ENCODE results near the gene C2orf76.
"Not testable (repeated sequence)": the region's sequence is repeated elsewhere in the genome, so short reads cannot be mapped to it uniquely, and the experiment has no call there.

The C2orf76 gene

GRCh38 chr2:119366649-119367471, at the start of gene C2orf76, which contains the start of gene DBI:
C2orf76 (minus strand) TSS chr2:119366834; CDS start chr2:119339959, 26,875 bp downstream.
DBI (plus strand) TSS chr2:119366977; CDS start chr2:119367052, 75 bp downstream.
- peak; percentile 93 for DNase-seq

GRCh38 chr2:119415630-119416029, 49.0 kb upstream of the C2orf76 start:
- no peak for DNase-seq

- DNase-seq: no peak
Observed at GRCh38 chr2:119414894-119415293, 48.3 kb upstream of the C2orf76 start.

- no peak for DNase-seq
Observed at GRCh38 chr2:119409506-119409905, 42.9 kb upstream of the C2orf76 start.

GRCh38 chr2:119408221-119408619, 41.6 kb upstream of the C2orf76 start:
- no peak for DNase-seq

- DNase-seq: no peak
Observed at GRCh38 chr2:119407430-119408220, 41.0 kb upstream of the C2orf76 start.

- DNase-seq: no peak
Observed at GRCh38 chr2:119405151-119405550, 38.5 kb upstream of the C2orf76 start.

- DNase-seq: not testable (repeated sequence)
Observed at GRCh38 chr2:119403618-119404017, 37.0 kb upstream of the C2orf76 start.

GRCh38 chr2:119402645-119403560, 36.3 kb upstream of the C2orf76 start:
- no peak for DNase-seq

GRCh38 chr2:119402106-119402505, 35.5 kb upstream of the C2orf76 start:
- no peak for DNase-seq

- DNase-seq: no peak
Observed at GRCh38 chr2:119397196-119397595, 30.6 kb upstream of the C2orf76 start.

- DNase-seq: no peak
Observed at GRCh38 chr2:119393971-119394748, 27.5 kb upstream of the C2orf76 start.

- DNase-seq: no peak
Observed at GRCh38 chr2:119389615-119390306, 23.1 kb upstream of the C2orf76 start.

GRCh38 chr2:119387381-119388129, 20.9 kb upstream of the C2orf76 start:
- DNase-seq: peak; percentile 42

GRCh38 chr2:119385466-119385865, 18.8 kb upstream of the C2orf76 start:
- no peak for DNase-seq

GRCh38 chr2:119384971-119385370, 18.3 kb upstream of the C2orf76 start:
- no peak for DNase-seq

- no peak for DNase-seq
Observed at GRCh38 chr2:119383410-119384140, 16.9 kb upstream of the C2orf76 start.

GRCh38 chr2:119378566-119378965, 11.9 kb upstream of the C2orf76 start:
- no peak for DNase-seq

- no peak for DNase-seq
Observed at GRCh38 chr2:119377993-119378345, 11.3 kb upstream of the C2orf76 start.

All from CD4-positive, alpha-beta T cell treated with Interleukin-15 for 1 hour (primary cell).